OCI-LY7 (cell line): ENCODE data around the gene VSIG10L2.

Source experiments
- EZH2phosphoT487 ChIP-seq: fragments of 200-600 bp; sonication (generic); IDR thresholded peaks from 2 replicates; pipeline ENCODE4 v1.6.1; 2018; ENCODE audit warnings: low read depth, borderline replicate concordance, mild to moderate bottlenecking, mixed run types, antibody characterized with exemption, low read length, moderate library complexity, mixed read lengths
- TF ChIP-seq, protein P1 (sequence below): fragments of 200-600 bp; sonication (generic); conservative IDR thresholded peaks from 2 replicates; pipeline ENCODE4 v1.5.1; 2014; ENCODE audit warnings: mild to moderate bottlenecking, antibody characterized with exemption, low read length, moderate library complexity, mixed read lengths

GRCh38 chr11:125945797-125946520, at the start of gene VSIG10L2:
- TF ChIP-seq, protein P1, sequence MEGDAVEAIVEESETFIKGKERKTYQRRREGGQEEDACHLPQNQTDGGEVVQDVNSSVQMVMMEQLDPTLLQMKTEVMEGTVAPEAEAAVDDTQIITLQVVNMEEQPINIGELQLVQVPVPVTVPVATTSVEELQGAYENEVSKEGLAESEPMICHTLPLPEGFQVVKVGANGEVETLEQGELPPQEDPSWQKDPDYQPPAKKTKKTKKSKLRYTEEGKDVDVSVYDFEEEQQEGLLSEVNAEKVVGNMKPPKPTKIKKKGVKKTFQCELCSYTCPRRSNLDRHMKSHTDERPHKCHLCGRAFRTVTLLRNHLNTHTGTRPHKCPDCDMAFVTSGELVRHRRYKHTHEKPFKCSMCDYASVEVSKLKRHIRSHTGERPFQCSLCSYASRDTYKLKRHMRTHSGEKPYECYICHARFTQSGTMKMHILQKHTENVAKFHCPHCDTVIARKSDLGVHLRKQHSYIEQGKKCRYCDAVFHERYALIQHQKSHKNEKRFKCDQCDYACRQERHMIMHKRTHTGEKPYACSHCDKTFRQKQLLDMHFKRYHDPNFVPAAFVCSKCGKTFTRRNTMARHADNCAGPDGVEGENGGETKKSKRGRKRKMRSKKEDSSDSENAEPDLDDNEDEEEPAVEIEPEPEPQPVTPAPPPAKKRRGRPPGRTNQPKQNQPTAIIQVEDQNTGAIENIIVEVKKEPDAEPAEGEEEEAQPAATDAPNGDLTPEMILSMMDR: no peak
- no peak for TF ChIP-seq EZH2phosphoT487
